WI38 (cell line): ENCODE data around the gene KIF16B.
"Not testable (repeated sequence)": the region's sequence is repeated elsewhere in the genome, so short reads cannot be mapped to it uniquely, and the experiment has no call there.

Experiments
- H3K4me3 ChIP-seq: 2 replicates; pipeline ENCODE4 v1.5.1; 2011; ENCODE audit warnings: low read depth, mild to moderate bottlenecking, control low read depth, low read length
- CTCF ChIP-seq: IDR thresholded peaks from 2 replicates; pipeline ENCODE4 v1.5.1; 2012; ENCODE audit warnings: low read depth, mild to moderate bottlenecking, control low read depth, low read length

KIF16B gene

GRCh38 chr20:16533502-16533901 is 39.7 kb downstream of the KIF16B start:
- no peak overlapping the region for H3K4me3 ChIP-seq

GRCh38 chr20:16531485-16531884 is 41.8 kb downstream of the KIF16B start:
- no peak overlapping the region for H3K4me3 ChIP-seq
- TF ChIP-seq CTCF = no peak

More at GRCh38 chr20:16533502-16533901, 39.7 kb downstream of the KIF16B start:
- no peak for TF ChIP-seq CTCF

- no peak overlapping the region for H3K4me3 ChIP-seq
- TF ChIP-seq CTCF = no peak
Observed at GRCh38 chr20:16530201-16530681, 43.0 kb downstream of the KIF16B start.

- no peak for TF ChIP-seq CTCF
- no peak overlapping the region for H3K4me3 ChIP-seq
Observed at GRCh38 chr20:16528078-16528477, 45.2 kb downstream of the KIF16B start.

- no peak overlapping the region for H3K4me3 ChIP-seq
- TF ChIP-seq CTCF = no peak
Observed at GRCh38 chr20:16527438-16527837, 45.8 kb downstream of the KIF16B start.

- no peak for TF ChIP-seq CTCF
- no peak overlapping the region for H3K4me3 ChIP-seq
Observed at GRCh38 chr20:16526433-16527380, 46.5 kb downstream of the KIF16B start.

GRCh38 chr20:16522651-16523050 is 50.6 kb downstream of the KIF16B start:
- not testable (repeated sequence) for H3K4me3 ChIP-seq
